ACC112 (cell line): ENCODE results near the gene TXNL1.
"Not testable (repeated sequence)": the region's sequence is repeated elsewhere in the genome, so short reads cannot be mapped to it uniquely, and the experiment has no call there.

Experiments used
- H2AFZ ChIP-seq: fragments of 200-600 bp; sonication (generic); one replicate; pipeline ENCODE4 v1.6.0; 2017; ENCODE audit warnings: antibody characterized with exemption, low read length; ENCODE audit not compliant: unreplicated experiment
- H3K27ac ChIP-seq: fragments of 200-600 bp; sonication (generic); 2 replicates; pipeline ENCODE4 v1.5.1; 2014; ENCODE audit warnings: low read depth, mild to moderate bottlenecking, antibody characterized with exemption, low read length, moderate library complexity
- H3K27me3 ChIP-seq: fragments of 200-600 bp; sonication (generic); 2 replicates; pipeline ENCODE4 v1.6.1; 2014; ENCODE audit warnings: mild to moderate bottlenecking, antibody characterized with exemption, low read length, moderate library complexity, mixed read lengths; ENCODE audit not compliant: insufficient read depth
- H3K36me3 ChIP-seq: fragments of 200-600 bp; sonication (generic); 2 replicates; pipeline ENCODE4 v1.6.1; 2016; ENCODE audit warnings: mild to moderate bottlenecking, antibody characterized with exemption, low read length, moderate library complexity, mixed read lengths; ENCODE audit not compliant: insufficient read depth
- H3K4me1 ChIP-seq: fragments of 200-600 bp; sonication (generic); one replicate; pipeline ENCODE4 v1.6.1; 2016; ENCODE audit warnings: low read length, mixed read lengths; ENCODE audit not compliant: insufficient read depth, unreplicated experiment, control insufficient read depth
- H3K4me3 ChIP-seq: fragments of 200-600 bp; sonication (generic); 2 replicates; pipeline ENCODE4 v1.5.1; 2014; ENCODE audit warnings: mild to moderate bottlenecking, low read depth, low read length
- H3K79me2 ChIP-seq: fragments of 200-600 bp; sonication (generic); one replicate; pipeline ENCODE4 v1.6.0; 2016; ENCODE audit warnings: low read length; ENCODE audit not compliant: control insufficient read depth, unreplicated experiment, insufficient read depth

The TXNL1 gene

GRCh38 chr18:56615738-56616520 lies 22.5 kb downstream of the TXNL1 start:
- Histone ChIP-seq H3K4me3 (no peak overlapping the region), H3K36me3 (peaks cover 31% of the 10 kb centered on the region), H3K79me2 (peaks cover 8% of the 10 kb centered on the region), H3K27me3 (no peaks in the 10 kb centered on the region), H3K27ac (no peak overlapping the region), H3K4me1 (no peaks in the 10 kb centered on the region), H2AFZ (no peak overlapping the region)

GRCh38 chr18:56606618-56607017 lies 31.8 kb downstream of the TXNL1 start:
- no peak overlapping the region for H3K4me3 ChIP-seq
- H2AFZ ChIP-seq, result no peak overlapping the region
- H3K27me3 ChIP-seq, result no peaks in the 10 kb centered on the region
- H3K4me1 ChIP-seq, result no peaks in the 10 kb centered on the region
- peaks cover 24% of the 10 kb centered on the region; the same call in 1 of the 2 replicates for H3K36me3 ChIP-seq
- no peaks in the 10 kb centered on the region for H3K79me2 ChIP-seq
- H3K27ac ChIP-seq, result no peak overlapping the region

- Histone ChIP-seq H2AFZ (no peak overlapping the region), H3K4me3 (no peak overlapping the region), H3K4me1 (no peaks in the 10 kb centered on the region)
Measured at GRCh38 chr18:56598422-56598821, 40.0 kb downstream of the TXNL1 start.

GRCh38 chr18:56593906-56594305 lies 44.5 kb downstream of the TXNL1 start:
- Histone ChIP-seq H3K79me2 (no peaks in the 10 kb centered on the region), H3K36me3 (no peaks in the 10 kb centered on the region), H3K4me3 (no peak overlapping the region), H2AFZ (no peak overlapping the region), H3K27ac (no peak overlapping the region), H3K4me1 (no peaks in the 10 kb centered on the region), H3K27me3 (no peaks in the 10 kb centered on the region)

More at GRCh38 chr18:56598422-56598821, 40.0 kb downstream of the TXNL1 start:
- Histone ChIP-seq H3K27ac (no peak overlapping the region), H3K36me3 (peaks cover 3% of the 10 kb centered on the region; the same call in 1 of the 2 replicates), H3K27me3 (no peaks in the 10 kb centered on the region), H3K79me2 (no peaks in the 10 kb centered on the region)

GRCh38 chr18:56580026-56580425 lies 58.4 kb downstream of the TXNL1 start:
- Histone ChIP-seq H2AFZ (no peak overlapping the region), H3K36me3 (no peaks in the 10 kb centered on the region), H3K4me1 (no peaks in the 10 kb centered on the region), H3K79me2 (no peaks in the 10 kb centered on the region), H3K27ac (no peak overlapping the region), H3K27me3 (no peaks in the 10 kb centered on the region), H3K4me3 (no peak overlapping the region)

- Histone ChIP-seq H3K27me3 (no peaks in the 10 kb centered on the region), H3K79me2 (no peaks in the 10 kb centered on the region), H3K4me3 (no peak overlapping the region), H3K36me3 (no peaks in the 10 kb centered on the region), H3K27ac (no peak overlapping the region), H2AFZ (no peak overlapping the region), H3K4me1 (no peaks in the 10 kb centered on the region)
Measured at GRCh38 chr18:56579451-56579850, 58.9 kb downstream of the TXNL1 start.

- Histone ChIP-seq H3K4me1 (no peaks in the 10 kb centered on the region), H2AFZ (no peak overlapping the region), H3K79me2 (no peaks in the 10 kb centered on the region), H3K27ac (no peak overlapping the region), H3K36me3 (no peaks in the 10 kb centered on the region), H3K4me3 (no peak overlapping the region), H3K27me3 (no peaks in the 10 kb centered on the region)
Measured at GRCh38 chr18:56576826-56577573, 61.4 kb downstream of the TXNL1 start.

- Histone ChIP-seq H3K27me3 (no peaks in the 10 kb centered on the region), H3K36me3 (no peaks in the 10 kb centered on the region), H3K4me1 (no peaks in the 10 kb centered on the region), H3K4me3 (no peak overlapping the region), H2AFZ (no peak overlapping the region), H3K27ac (no peak overlapping the region), H3K79me2 (no peaks in the 10 kb centered on the region)
Measured at GRCh38 chr18:56575819-56576663, 62.4 kb downstream of the TXNL1 start.

GRCh38 chr18:56574861-56575260 lies 63.5 kb downstream of the TXNL1 start:
- Histone ChIP-seq H3K79me2 (no peaks in the 10 kb centered on the region), H3K27ac (no peak overlapping the region)

GRCh38 chr18:56572267-56572666 lies 66.1 kb downstream of the TXNL1 start:
- H3K4me1 ChIP-seq, H3K4me3 ChIP-seq, H3K27me3 ChIP-seq, H2AFZ ChIP-seq, H3K27ac ChIP-seq, H3K79me2 ChIP-seq, H3K36me3 ChIP-seq: not testable (repeated sequence)

More at GRCh38 chr18:56574861-56575260, 63.5 kb downstream of the TXNL1 start:
- Histone ChIP-seq H2AFZ (no peak overlapping the region), H3K4me1 (no peaks in the 10 kb centered on the region), H3K36me3 (no peaks in the 10 kb centered on the region), H3K4me3 (no peak overlapping the region), H3K27me3 (no peaks in the 10 kb centered on the region)
